GM12878 (cell line): ENCODE data around the gene ARID3A. TPM values are rescaled to one million over a fixed set of nuclear protein-coding genes. Genes with fewer than 3 reads are reported as not detected.

Experiments
- NBN ChIP-seq: fragments of 450-650 bp; IDR thresholded peaks from 2 replicates; pipeline ENCODE4 v1.6.1; 2016
- polyA plus RNA-seq, 11 experiments: library from polyadenylated mRNA; depleted of rRNA in 4 of 11; unstranded in 6 of 11; stranded (reverse) in 5 of 11; fragments of >200 nt; fragmentation: Nextera tagmentation in 4 of 11; fragmentation: Illumina TruSeq in 1 of 11; extraction: Ambion mirVana in 4 of 11; extraction: Trizol in 1 of 11; gene quantifications; 1 replicate in 1 of 11; 2 replicates in 10 of 11; pipeline versions ENCODE4 v1.2.1 to v1.2.3, GENCODE V29; 2011 to 2016; ENCODE audit warnings: inconsistent platforms in 2 of 11, missing spikeins in 2 of 11, low read depth in 1 of 11
- total RNA-seq, 4 experiments: library from RNA; depleted of rRNA in 3 of 4; stranded (reverse); fragments of >200 nt in 3 of 4; fragmentation: Illumina TruSeq in 1 of 4; extraction: Trizol in 1 of 4; gene quantifications; 2 replicates each; pipeline versions ENCODE4 v1.2.1 to v1.2.3, GENCODE V29; 2013 to 2021
- TF ChIP-seq, protein P1 (sequence below): IDR thresholded peaks from 2 replicates; pipeline ENCODE4 v1.6.1; 2012; ENCODE audit warnings: improper control_type of control experiment, low read depth, low read length; ENCODE audit not compliant: insufficient replicate concordance
- TF ChIP-seq, protein P2 (sequence below): fragments of 450-650 bp; IDR thresholded peaks from 2 replicates; pipeline ENCODE4 v1.6.1; 2016; ENCODE audit warnings: mild to moderate bottlenecking

Gene ARID3A
- total and polyA plus RNA-seq, 10 of the 15 experiments (the other 5 are each of a cell fraction or from before 2014, with no cell fraction given): 0.76 to 70.0 (median 16.7) TPM

DNA sequence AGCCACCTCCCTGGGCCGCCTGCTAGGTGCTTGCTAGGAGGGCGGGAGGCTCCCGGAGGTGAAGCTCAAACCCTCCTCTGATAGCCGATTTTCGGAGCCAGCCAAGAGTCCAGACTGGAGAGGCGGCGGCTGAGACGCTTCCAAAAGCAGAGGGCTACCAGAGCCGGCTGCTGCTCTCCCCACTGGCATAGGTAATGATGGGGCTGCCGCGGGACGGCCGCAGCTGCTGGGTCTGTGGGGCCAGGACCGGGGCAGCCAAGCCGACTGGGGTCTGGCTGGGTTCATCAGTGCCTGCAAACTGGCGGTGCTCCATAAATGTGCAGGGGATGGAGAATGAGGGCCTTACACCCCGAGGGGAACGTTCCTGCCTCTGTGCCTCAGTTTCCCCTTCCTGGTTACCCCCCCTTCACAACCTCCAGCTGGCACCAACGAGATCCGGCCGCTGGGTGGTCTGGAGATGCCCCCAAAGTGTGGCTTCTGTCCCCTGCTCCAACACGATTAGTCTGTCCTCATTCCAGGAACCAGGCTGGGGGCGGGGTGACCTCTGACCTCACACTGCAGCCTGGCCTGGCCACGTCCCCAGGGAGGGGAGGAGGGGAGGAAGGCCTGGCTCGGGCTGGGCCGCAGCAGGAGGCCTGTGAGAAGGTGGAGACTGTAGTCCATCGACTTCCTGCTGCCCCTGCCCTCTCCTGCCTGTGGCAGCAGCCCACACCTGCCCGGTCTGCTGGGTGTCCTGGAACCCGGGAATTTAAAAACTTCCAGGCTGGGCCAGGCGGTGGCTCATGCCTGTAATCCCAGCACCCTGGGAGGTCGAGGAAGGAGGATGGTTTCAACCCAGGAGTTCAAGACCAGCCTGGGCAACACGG lies 54.5 kb downstream of the ARID3A start (continued):
- TF ChIP-seq, protein P1, sequence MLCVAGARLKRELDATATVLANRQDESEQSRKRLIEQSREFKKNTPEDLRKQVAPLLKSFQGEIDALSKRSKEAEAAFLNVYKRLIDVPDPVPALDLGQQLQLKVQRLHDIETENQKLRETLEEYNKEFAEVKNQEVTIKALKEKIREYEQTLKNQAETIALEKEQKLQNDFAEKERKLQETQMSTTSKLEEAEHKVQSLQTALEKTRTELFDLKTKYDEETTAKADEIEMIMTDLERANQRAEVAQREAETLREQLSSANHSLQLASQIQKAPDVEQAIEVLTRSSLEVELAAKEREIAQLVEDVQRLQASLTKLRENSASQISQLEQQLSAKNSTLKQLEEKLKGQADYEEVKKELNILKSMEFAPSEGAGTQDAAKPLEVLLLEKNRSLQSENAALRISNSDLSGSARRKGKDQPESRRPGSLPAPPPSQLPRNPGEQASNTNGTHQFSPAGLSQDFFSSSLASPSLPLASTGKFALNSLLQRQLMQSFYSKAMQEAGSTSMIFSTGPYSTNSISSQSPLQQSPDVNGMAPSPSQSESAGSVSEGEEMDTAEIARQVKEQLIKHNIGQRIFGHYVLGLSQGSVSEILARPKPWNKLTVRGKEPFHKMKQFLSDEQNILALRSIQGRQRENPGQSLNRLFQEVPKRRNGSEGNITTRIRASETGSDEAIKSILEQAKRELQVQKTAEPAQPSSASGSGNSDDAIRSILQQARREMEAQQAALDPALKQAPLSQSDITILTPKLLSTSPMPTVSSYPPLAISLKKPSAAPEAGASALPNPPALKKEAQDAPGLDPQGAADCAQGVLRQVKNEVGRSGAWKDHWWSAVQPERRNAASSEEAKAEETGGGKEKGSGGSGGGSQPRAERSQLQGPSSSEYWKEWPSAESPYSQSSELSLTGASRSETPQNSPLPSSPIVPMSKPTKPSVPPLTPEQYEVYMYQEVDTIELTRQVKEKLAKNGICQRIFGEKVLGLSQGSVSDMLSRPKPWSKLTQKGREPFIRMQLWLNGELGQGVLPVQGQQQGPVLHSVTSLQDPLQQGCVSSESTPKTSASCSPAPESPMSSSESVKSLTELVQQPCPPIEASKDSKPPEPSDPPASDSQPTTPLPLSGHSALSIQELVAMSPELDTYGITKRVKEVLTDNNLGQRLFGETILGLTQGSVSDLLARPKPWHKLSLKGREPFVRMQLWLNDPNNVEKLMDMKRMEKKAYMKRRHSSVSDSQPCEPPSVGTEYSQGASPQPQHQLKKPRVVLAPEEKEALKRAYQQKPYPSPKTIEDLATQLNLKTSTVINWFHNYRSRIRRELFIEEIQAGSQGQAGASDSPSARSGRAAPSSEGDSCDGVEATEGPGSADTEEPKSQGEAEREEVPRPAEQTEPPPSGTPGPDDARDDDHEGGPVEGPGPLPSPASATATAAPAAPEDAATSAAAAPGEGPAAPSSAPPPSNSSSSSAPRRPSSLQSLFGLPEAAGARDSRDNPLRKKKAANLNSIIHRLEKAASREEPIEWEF: no peak
- no peak for TF ChIP-seq NBN
- TF ChIP-seq, protein P2, sequence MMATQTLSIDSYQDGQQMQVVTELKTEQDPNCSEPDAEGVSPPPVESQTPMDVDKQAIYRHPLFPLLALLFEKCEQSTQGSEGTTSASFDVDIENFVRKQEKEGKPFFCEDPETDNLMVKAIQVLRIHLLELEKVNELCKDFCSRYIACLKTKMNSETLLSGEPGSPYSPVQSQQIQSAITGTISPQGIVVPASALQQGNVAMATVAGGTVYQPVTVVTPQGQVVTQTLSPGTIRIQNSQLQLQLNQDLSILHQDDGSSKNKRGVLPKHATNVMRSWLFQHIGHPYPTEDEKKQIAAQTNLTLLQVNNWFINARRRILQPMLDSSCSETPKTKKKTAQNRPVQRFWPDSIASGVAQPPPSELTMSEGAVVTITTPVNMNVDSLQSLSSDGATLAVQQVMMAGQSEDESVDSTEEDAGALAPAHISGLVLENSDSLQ: no peak
